ENCODE data around the gene AEBP1. TPM values are rescaled to one million over a fixed set of nuclear protein-coding genes. Genes with fewer than 3 reads are reported as not detected.

Gene AEBP1
- total and polyA plus RNA-seq, 2 experiments from 2014 or later = 15.1 to 42.0 TPM

- Histone ChIP-seq H3K27me3 (ENCODE audit: insufficient read depth) (no peaks in the 10 kb centered on the region), H3K4me2 (no peak overlapping the region), H3K4me1 (ENCODE audit: insufficient read depth) (no peaks in the 10 kb centered on the region), H4K20me1 (replicated peaks; ENCODE audit: insufficient read depth) (no peaks in the 10 kb centered on the region), H3F3A (replicated peaks; ENCODE audit: low read depth) (no peaks in the 10 kb centered on the region), H2AFZ (peak overlapping the region; percentile 72; the same call in 1 of the 2 replicates), H3K36me3 (ENCODE audit: insufficient read depth) (no peaks in the 10 kb centered on the region), H3K4me3 (no peak overlapping the region), H3K9me2 (ENCODE audit: insufficient read depth) (no peaks in the 10 kb centered on the region), H3K27ac (ENCODE audit: low read depth) (no peak overlapping the region), H3K79me2 (replicated peaks; ENCODE audit: insufficient read depth) (no peaks in the 10 kb centered on the region)
- H3K27ac Mint-ChIP-seq = peak overlapping the region; percentile 72; the same call in 1 of the 2 replicates
- H3K4me1 Mint-ChIP-seq = peaks cover 4% of the 10 kb centered on the region; the same call in 2 of the 3 replicates
- no peaks in the 10 kb centered on the region for H3K36me3 Mint-ChIP-seq (ENCODE audit: low read depth)
- ATAC-seq (peak; percentile 31), DNase-seq (ENCODE audit: low spot score) (no peak)
- H3K9me3 Mint-ChIP-seq = no peaks in the 10 kb centered on the region
- no peak for TF ChIP-seq ZNF331 (CRISPR knock-in tag; IDR thresholded peaks at IDR 0.05; ENCODE audit: low read depth)
- no peak for TF ChIP-seq CREB1 (CRISPR knock-in tag; IDR thresholded peaks at IDR 0.05; ENCODE audit: low read depth)
- TF ChIP-seq STAT1 (IDR thresholded peaks at IDR 0.05; ENCODE audit: unreplicated experiment) = no peak
- TF ChIP-seq ZNF114 (CRISPR knock-in tag; IDR thresholded peaks at IDR 0.05) = no peak
- no peak for TF ChIP-seq NANOG (IDR thresholded peaks at IDR 0.05; ENCODE audit: borderline replicate concordance)
- no peak for TF ChIP-seq ZNF462 (CRISPR knock-in tag; IDR thresholded peaks at IDR 0.05)
- TF ChIP-seq JUNB (IDR thresholded peaks at IDR 0.05; ENCODE audit: unreplicated experiment) = no peak
- TF ChIP-seq CTCF (conservative IDR thresholded peaks at IDR 0.05; ENCODE audit: low read depth in 2 of 2) = no peak
- no peak for TF ChIP-seq EZH2phosphoT487 (IDR thresholded peaks at IDR 0.05; ENCODE audit: unreplicated experiment)
- TF ChIP-seq POLR2AphosphoS5 (IDR thresholded peaks at IDR 0.05; ENCODE audit: low read depth) = no peak
- no peak for TF ChIP-seq EZH2 (IDR thresholded peaks at IDR 0.05; ENCODE audit: low read depth, unreplicated experiment)
- TF ChIP-seq REST (IDR thresholded peaks at IDR 0.05; ENCODE audit: unreplicated experiment) = no peak
- TF ChIP-seq ETS1 (IDR thresholded peaks at IDR 0.05) = no peak
- H3K27me3 Mint-ChIP-seq (ENCODE audit: insufficient read depth, low read depth, poor library complexity) = peaks cover 19% of the 10 kb centered on the region
- no peak overlapping the region; the same call in 2 of the 3 replicates for H3K4me3 Mint-ChIP-seq
Observed at GRCh38 chr7:44093102-44093641, 11.0 kb upstream of the AEBP1 start.
